HG02970 (cell line): ENCODE data around the gene KLRC4.
"Not testable (repeated sequence)": the region's sequence is repeated elsewhere in the genome, so short reads cannot be mapped to it uniquely, and the experiment has no call there.

Source experiments
- ATAC-seq: cut with Tn5 transposase; IDR thresholded peaks from one replicate; pipeline ENCODE4 v1.9.1; 2021; ENCODE audit warnings: mild to moderate bottlenecking, moderate library complexity, moderate number of reproducible peaks; ENCODE audit not compliant: unreplicated experiment, low FRiP score

Gene KLRC4

DNA sequence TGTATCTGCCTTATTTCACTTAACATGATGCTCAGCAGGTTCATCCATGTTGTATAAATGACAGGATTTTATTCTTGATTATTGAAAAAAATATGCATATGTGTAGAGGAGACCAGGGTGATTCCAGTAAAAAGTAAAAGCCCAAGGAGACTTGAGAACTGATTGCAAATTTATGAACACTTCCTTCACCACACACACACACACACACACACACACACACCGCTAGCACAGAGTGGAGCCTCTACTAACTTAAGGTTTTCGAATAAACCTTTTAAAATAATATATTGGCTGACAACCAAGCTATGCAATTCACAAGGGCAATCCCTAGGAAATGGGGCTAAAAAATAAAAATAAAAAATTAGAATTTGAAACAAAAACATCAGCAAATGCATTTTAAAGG is 11.4 kb downstream of the KLRC4 start:
- no peak for ATAC-seq

DNA sequence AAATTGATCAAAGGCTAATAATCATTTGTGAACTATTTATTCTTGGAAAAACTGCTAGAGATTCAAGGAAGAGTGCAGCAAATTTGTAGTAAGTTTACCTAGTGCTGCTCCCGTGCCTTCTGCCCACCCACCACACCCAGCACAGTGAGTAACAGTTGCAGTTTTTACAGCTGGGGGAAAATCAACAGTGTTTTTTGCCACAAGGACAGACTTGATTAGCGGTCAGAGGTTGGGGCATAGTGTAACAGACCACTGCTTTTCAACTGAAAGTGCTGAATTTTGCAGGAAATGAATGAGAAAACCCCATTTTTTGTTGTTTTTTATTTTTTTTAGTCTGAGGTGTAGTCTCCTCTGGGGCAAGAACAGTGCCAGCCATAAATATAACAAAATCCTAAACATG is 12.3 kb downstream of the KLRC4 start:
- no peak for ATAC-seq

DNA sequence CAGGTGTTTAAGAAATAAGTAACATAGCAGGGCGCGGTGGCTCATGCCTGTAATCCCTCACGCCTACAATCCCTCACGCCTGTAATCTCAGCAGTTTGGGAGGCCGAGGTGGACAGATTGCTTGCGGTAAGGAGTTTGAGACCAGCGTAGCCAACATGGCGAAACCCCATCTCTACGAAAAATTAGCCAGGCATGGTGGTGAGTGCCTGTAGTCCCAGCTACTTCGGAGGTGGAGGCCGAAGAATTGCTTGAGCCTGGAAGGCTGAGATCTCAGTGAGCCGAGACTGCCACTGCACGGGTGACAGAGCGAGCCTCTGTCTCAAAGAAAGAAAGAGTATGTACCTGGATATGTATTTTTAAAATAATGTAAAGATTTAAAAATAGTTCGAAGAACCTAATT is 13.4 kb downstream of the KLRC4 start:
- ATAC-seq: not testable (repeated sequence)

DNA sequence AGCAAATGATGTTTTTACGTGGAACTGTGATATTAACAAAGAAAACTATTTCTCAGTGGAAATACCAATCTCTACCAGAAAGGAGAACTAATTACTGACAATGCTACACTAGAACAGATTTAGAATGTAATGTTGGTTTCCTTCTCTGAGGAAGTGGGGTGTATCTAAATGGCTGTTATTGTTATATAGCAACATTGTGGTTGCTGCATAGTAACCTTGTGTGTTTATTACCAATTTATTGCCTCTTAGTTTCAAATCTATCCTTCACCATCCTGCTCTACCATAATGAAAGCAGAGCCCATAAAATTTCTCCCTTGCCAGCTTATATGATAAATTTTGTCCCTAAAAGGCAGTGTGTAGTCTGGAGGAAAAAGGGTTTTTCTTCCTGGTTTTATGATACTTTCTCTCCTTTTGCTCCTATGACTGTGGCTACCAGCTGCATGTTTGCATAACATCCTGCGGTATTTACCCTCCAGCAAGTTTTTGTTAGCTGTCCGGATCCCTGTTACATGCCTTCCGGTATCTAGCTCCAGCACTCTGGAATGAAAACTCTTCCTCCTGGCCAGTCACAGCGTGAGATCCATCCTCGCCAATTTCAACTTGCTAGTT is 14.1 kb downstream of the KLRC4 start:
- ATAC-seq: peak; percentile 55

DNA sequence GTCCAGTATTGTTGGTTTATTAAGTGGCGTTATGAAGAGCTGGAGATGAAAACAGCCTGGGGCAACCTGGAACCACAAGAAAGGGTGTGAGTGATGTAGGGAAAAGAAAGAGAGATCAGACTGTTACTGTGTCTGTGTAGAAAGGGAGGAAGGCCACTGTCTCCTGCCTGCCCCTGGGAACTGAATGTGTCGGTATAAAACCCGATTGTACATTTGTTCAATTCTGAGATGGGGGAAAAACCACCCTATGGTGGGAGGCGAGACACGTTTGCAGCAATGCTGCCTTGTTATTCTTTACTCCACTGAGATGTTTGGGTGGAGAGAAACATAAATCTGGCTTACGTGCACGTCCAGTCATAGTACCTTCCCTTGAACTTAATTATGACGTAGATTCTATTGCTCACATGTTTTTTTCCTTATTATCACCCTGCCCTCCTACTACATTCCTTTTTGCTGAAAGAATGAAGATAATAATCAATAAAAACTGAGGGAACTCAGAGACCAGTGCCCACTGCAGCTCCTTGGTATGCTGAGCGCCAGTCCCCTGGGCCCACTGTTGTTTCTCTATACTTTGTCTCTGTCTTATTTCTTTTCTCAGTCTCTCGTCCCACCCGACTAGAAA is 14.9 kb downstream of the KLRC4 start:
- ATAC-seq: not testable (repeated sequence)

DNA sequence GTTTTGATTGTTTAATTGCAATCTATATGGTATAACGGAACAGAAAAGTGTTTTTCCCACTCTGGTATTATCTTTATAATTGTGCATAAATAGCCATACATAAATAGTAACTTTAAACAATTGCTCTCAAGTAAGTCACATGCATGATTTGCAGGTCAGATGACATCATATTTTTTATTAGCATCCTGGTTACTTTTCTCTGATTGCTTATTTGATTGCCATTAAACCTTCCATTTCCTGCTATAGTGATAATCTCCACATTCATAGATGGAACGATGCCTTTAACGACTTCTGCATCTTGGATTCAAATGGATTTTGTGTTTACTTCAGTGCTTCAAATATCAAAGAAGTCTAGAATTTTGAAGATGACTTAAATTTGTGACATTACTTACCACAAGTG is 16.3 kb downstream of the KLRC4 start:
- ATAC-seq: no peak

DNA sequence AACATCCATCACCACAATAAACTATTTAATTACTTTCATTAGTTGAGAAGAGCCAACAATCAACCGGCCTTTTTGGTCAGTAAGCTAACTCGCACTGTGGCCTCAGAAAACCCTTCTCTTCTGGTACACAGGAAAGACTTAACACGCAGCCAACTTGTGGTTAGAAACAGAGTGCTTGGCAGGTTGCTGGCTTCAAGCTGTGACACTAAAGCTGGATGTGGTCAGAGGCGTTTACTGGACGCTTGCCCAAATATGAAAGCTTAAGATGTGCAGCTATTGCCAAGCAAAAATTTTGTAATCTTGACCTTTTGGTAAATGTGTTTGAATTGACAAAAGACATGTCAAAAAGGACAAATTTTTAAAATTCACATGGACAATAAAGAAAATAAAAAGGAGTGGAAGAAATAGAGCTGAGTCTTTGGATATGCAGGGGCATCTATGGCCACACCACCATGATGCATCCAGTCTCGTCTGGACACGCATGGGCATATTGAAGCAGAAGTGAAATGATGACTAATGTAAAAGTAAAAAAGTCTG is 17.1 kb downstream of the KLRC4 start:
- ATAC-seq: peak; percentile 67

DNA sequence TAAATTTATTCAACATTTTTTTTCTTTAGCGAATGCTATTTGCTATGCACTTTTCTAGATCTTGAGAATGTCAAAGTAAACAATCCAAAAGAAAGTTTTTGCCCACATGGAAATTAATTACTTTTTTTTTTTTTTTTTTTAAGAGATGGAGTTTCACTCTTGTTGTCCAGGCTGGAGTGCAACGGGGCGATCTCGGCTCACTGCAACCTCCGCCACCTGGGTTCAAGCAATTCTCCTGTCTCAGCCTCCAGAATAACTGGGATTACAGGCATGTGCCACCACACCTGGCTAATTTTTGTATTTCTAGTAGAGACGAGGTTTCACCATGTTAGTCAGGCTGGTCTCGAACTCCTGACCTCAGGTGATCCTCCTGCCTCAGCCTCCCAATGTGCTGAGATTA is 18.6 kb downstream of the KLRC4 start:
- not testable (repeated sequence) for ATAC-seq

DNA sequence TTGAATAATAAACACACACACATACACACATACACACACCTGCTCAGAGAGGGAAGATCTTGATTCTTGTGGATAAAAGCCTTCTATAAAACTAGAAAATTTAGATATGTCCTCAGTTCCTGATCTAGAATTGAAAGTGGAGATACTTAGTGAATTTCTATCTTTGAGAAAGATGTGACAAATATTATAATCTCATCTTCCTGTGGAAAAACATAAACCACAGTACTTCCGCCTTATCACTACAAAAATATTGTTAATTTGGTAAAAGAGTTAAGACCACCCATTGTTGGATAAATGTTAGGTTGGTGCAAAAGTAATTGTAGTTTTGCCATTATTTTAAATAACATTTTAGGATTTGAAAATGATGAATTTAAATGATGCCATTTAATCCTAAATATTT is 19.7 kb downstream of the KLRC4 start, which contains the start of gene KLRK1:
Gene KLRK1 (minus strand): TSS at position 138 of the 400 bp plus-strand sequence. CDS start 1,231 bp downstream, outside the sequence.
- no peak for ATAC-seq

DNA sequence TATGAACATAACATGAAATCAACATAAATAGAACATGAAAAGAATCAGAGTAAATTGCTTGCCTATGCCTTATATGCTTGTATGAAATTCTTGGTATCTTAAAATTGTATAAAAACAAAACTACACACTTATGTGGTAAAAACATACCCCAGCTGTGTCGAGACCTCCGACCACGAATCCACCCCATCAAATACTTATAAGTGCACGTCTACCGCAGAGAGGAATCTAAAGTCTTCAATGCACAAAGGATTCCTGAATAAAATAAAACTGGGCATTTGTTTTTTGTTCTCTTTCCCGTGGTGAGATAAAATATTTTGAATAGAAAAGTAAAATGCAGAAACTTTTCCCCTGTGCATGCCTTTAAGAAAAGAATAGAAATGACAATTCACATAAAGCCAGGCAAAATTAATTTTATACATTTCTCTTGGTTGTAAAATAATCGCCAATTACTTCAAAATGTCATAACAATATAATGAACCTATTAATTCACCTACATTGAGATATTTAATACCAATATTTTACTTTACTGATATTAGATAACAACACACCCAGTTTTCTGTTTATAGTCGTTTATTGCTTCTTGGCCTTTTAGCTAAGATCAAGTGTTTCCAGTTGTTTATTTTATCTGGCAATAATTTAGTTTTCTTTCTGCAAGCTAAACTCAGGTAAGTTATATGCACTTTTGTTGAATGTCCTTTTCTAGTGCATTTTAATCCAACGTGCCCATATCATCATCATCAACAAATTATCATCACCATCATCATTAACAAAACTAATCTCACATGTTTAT is 20.7 kb downstream of the KLRC4 start:
- no peak for ATAC-seq

DNA sequence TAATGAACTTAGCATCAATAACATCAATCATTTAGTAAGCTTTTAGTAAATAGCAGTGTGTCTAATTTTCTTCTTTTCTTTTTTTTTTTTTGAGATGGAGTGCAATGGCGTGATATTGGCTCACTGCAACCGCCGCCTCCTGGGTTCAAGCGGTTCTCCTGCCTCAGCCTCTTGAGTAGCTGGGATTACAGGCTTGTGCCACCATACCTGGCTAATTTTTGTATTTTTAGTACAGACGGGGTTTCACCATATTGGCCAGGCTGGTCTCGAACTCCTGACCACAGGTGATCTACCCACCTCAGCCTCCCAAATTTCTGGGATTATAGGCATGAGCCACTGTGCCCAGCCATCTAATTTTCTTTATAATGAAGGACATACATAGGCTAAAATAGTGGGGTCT is 22.1 kb downstream of the KLRC4 start:
- not testable (repeated sequence) for ATAC-seq

DNA sequence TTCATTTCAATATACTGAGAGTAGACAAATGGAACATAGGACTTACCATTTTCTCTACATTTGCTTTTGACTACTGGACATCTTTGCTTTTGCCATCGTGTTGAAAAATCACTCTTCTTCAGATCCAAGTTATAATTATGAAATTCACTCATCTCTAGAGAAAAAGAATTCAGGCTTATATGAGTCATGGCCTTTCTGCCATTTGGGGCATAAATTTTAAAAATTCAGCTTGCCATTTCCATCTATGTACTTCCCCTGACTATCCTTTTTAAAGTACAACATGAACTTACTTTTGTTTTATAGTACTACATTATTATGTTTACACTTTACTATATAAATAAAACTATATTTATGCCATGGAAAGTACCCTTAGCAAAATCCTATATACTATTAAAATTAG is 22.7 kb downstream of the KLRC4 start:
- no peak for ATAC-seq

DNA sequence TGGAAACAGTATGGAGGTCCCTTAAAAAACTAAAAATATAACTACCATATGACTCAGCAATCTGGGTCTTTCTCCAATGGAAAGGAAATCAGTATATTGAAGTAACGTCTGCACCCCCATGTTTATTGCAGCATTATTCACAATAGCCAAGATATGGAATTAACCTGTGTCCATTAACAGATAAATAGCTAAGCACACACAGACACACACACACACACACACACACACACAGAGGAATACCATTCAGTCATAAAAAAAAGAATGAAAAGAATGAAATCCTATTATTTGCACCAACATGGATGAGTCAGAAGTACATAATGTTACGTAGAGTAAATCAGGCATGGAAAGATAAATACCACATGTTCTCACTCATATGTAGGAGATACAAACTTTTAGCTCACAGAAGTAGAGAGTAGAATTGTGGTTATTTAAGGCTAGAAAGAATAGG is 24.4 kb downstream of the KLRC4 start:
- ATAC-seq: no peak

DNA sequence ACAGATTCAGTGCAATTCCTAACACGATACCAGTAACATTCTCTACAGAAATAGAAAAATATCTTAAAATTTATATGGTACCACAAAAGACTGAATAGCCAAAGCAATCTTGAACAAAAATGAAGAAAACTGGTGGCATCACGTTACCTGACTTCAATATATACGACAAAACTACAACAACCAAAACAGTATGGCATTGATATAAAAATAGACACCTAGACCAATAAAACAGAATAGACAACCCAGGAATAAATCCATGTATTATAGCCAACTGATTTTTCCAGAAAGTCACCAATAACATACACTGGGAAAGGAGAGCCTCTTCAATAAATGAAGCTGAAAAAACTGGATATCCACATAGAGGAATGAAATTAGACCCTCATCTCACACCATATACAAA is 25.4 kb downstream of the KLRC4 start:
- ATAC-seq: no peak

DNA sequence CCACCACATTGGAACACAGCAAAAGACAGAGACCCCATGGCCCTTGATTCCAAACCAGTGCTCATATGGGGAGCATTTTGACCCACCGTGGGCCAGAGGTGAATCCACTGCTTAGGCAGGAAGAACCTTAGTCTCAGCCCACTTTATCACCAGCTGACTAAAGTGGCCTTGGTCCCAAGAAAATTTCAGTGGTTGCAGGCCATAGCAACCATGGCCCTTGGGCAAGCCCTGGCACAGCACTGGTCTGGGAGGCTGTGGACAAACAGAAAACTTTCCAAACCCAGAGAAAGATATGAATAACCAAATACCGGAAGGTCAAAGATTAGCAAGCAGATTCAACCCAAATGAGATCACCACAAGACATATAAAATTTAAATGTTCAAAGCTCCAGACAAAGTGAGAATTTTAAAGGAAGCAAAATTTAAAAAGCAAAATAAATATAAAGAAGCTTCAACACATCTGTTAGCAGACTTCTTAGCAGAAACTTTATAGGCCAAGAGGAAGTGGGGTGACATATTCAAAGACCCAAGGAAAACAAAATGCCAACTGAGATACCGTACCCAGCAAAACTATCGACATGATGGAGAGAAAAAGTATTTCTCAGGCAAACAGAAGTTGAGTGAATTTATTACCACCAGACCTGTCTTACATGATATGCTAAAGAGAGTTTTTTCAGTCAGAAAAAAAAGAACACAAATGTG is 27.5 kb downstream of the KLRC4 start:
- no peak for ATAC-seq

DNA sequence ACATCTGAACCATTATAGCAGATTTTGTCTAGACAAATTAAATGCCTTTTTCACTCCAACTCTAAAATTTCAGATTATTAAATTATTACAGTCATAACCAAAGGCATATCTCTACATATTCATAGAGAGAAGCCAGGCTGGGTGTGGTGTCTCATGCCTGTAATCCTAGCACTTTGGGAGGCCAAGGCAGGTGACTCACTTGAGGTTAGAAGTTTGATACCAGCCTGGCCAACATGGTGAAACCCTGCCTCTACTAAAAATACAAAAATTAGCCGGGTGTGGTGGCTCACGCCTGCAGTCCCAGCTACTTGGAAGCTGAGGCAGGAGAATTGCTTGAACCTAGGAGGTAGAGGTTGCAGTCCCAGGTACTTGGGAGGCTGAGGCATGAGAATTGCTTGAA is 30.8 kb downstream of the KLRC4 start:
- ATAC-seq: not testable (repeated sequence)

DNA sequence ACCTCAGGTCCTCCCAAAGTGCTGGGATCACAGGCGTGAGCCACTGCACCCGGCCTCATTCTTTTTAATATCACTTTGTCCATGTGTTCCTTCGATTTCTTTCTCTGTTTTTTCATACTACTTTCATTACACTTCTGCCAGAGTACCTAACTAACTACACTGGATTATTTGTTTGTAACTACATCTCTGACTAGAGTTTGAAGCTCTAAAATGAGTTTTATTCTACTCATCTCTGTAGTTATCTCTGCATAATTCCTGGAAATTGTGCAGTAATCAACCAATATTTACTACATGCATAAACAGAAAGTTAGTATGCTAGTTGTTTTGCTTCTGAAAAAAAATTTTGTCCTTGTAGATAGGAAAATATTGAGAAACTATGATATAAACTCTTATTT is 34.9 kb downstream of the KLRC4 start:
- ATAC-seq: no peak

DNA sequence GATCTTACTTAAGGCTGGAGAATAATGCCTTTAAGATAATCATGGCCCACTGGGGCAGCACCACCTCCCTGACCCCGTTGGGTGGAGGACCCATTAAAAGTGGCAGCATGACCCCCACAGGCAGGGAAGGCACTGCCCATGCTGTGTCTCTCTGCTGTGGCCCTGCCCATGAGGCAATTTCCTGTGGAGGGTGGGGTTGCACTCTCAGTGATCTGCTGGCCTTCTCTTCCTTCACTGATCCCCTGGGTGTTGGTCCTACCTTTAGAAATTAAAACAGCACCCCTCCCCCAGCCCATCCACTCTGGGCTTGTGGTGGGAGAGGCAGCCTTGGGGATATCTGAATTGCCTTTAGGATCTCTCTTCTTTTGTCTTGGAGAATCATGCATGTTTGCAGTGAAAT is 37.0 kb downstream of the KLRC4 start:
- no peak for ATAC-seq

DNA sequence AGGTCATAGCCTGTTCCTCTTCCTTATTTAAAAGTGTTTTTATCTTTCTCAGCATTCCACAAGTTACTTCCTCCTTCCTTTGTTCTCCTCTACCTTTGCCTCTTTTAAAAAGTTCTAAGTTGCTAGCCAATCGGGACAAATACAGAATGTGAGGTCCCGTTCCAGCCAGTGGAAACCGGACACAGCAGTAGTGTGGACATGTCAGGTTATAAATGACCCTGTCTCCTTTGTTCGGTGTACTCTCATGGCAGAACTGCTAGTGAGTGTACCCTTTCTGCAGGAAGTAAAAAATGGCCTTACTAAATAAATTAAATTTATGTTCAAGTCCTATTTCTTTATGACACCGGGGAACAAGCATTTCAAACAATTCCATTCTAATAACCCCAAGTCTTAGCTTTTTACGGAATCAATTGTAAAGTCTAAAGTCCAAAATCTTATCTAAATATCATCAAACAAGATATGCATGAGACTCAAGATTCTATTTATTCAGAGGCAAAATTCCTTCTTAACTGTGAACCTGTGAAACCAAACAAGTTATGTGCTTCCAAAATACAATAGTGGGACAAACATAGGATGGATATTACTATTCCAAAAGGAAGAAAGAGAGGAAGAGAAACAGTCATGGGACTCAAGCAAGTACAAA is 37.5 kb downstream of the KLRC4 start:
- ATAC-seq: not testable (repeated sequence)
